ENCODE results near the gene EME1.
A peak's percentile ranks its signal among the peaks of the same experiment; 100 is the strongest.
"Not testable (repeated sequence)": the region's sequence is repeated elsewhere in the genome, so short reads cannot be mapped to it uniquely, and the experiment has no call there.

The EME1 gene

DNA sequence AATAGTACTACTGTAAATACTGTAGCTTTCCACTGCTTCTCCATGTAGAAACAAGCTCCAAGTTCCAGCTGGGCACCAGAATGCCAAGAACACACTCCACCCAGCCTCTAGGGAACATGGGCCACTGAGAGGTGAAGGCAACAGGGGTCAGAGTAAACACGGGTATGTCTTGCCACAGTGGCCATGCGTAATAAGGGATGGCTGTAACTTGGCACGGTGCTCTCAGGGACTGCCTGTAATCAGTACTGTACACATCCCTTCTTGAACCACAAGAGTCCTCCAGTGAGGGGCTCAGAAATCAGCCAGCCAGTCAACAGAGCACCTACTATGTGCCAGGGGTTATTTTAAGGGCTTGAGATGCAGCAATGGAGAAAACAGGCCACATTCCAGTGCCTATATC, 13.5 kb downstream of the EME1 start:
- FAIRE-seq (peak; percentile 26), DNase-seq (ENCODE audit: insufficient read length, low spot score) (no peak)

- peak; percentile 42 for FAIRE-seq
- DNase-seq (ENCODE audit: insufficient read length, low spot score) = no peak
These were observed 15.7 kb downstream of the EME1 start for GRCh38 chr17:50388728-50389127.

DNA sequence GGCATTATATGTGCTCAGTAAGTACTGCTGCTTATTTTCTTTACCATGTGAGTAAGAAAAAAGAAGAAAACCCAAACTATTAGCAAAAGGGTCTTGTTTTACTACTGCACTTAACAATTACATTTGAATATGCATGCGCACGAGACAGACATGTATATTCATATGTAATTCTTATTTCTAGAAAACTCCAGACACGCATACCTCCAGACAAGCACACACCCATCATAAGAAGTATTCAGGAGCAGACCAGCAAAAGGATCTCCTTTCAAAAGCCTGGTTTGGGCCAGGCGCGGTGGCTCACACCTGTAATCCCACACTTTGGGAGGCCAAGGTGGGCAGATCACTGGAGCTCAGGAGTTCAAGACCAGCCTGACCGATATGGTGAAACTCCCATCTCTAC, 16.5 kb downstream of the EME1 start:
- no peak for FAIRE-seq
- no peak for DNase-seq (ENCODE audit: insufficient read length, low spot score)

- FAIRE-seq = no peak
- no peak for DNase-seq (ENCODE audit: insufficient read length, low spot score)
These were observed 19.6 kb downstream of the EME1 start for GRCh38 chr17:50392621-50393020.

- DNase-seq (ENCODE audit: insufficient read length, low spot score) (no peak), FAIRE-seq (no peak)
These were observed 20.7 kb downstream of the EME1 start for GRCh38 chr17:50393700-50394099.

DNA sequence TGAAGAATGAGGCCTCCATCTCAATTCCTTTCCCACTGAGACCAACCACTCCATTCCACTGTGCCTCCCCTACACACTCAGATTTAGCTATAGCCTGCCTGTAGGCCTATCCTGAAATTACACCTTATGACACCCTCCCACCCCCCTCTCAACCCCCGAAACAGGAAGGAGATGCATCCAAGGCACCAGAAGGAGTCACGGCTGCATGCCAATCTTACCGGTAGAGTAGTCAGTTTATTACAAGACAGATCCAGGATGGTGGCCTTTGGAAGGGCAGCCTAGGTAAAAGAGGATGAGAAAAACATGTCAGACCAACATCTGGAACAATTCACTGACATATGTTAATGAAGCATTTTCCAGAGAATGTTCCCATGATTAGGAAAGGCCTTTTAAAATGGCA, 21.7 kb downstream of the EME1 start:
- no peak for FAIRE-seq
- no peak for DNase-seq (ENCODE audit: insufficient read length, low spot score)

GRCh38 chr17:50396261-50397110, 23.5 kb downstream of the EME1 start:
- no peak for FAIRE-seq
- peak; percentile 32 for DNase-seq (ENCODE audit: insufficient read length, low spot score)

GRCh38 chr17:50397111-50397918, 24.3 kb downstream of the EME1 start, which contains the start of gene LRRC59:
LRRC59 (minus strand) TSS chr17:50397523; CDS start chr17:50397317, 206 bp downstream.
- FAIRE-seq (peak; percentile 100), DNase-seq (ENCODE audit: insufficient read length, low spot score) (peak; percentile 94)

- peak; percentile 34 for DNase-seq (ENCODE audit: insufficient read length, low spot score)
- FAIRE-seq = no peak
These were observed 24.9 kb downstream of the EME1 start for GRCh38 chr17:50397919-50398285.

- not testable (repeated sequence) for FAIRE-seq; DNase-seq (ENCODE audit: insufficient read length, low spot score)
These were observed 25.6 kb downstream of the EME1 start for GRCh38 chr17:50398672-50399071.

DNA sequence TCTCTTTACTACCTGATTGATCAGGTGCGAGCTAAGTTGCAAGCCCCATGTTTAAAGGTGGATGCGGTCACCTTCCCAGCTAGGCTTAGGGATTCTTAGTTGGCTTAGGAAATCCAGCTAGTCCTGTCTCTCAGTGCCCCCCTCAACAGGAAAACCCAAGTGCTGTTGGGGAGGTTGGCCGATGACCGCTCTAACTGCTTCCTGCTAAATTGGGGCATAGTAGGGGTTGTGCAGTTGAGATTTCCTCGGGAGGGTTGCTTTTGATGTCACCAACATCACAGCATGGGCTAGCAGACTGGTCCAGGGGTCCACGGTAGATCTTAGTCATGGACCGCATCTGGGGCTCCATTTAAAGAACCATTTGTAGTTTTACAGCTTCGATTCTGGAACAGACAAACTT, 26.6 kb downstream of the EME1 start:
- not testable (repeated sequence) for DNase-seq (ENCODE audit: insufficient read length, low spot score); FAIRE-seq

DNA sequence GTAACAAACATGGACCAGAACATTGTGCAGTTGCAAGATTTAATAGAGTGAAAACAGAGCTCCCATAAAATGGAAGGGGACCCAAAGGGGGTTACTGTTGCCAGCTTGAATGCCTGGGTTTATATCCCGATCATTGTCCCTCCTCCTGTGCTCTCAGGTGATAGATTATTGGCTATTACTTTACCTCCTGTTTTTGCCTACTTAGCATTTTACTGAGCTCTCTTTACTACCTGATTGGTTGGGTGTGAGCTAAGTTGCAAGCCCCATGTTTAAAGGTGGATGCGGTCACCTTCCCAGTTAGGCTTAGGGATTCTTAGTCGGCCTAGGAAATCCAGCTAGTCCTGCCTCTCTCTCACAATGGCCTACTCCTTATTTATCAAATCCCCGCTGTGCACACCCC, 32.3 kb downstream of the EME1 start:
- not testable (repeated sequence) for FAIRE-seq; DNase-seq (ENCODE audit: insufficient read length, low spot score)

DNA sequence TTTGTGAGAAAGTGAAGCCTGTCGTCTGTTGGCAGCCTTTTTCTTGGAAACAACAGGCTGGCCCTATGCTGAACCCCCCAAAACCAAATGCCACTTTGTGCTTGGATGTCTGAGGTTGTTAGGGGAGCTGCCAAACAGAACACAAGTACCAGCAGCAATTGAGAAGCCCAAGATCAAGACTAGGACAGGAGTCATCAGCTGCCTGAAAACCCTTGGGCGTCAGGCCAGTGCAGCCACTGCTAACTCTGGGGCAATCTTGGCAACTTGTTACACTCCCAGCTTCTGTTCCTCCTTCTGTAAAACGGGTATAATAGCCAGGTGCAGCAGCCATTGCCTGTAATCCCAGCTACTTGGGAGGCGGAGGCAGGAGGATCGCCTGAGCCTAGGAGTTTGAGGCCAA, 33.5 kb downstream of the EME1 start:
- FAIRE-seq (no peak), DNase-seq (ENCODE audit: insufficient read length, low spot score) (no peak)

GRCh38 chr17:50407921-50408320, 34.9 kb downstream of the EME1 start:
- DNase-seq (ENCODE audit: insufficient read length, low spot score) (no peak), FAIRE-seq (no peak)

DNA sequence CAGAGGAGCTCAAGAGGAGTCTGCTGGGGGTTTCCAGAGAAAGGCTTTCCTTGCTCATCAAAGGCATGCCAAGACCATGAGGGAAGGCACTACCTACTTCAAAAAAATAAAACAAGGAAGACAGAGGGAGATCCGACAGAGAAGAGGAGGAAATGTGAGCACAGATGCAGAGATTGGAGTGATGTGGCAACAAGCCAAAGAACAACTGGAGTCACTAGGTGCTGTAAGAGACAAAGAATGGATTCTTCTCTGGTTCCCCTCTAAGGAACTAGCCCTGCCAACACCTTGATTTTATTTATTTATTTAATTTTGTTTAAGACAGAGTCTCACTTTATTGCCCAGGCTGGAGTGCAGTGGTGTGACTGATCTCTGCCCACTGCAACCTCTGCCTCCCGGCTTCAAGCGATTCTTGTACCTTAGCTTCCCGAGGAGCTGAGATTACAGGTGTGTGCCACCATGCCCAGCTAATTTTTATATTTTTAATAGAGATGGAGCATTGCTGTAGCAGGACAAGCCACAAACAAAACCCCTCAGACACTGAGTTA, 39.2 kb downstream of the EME1 start:
- no peak for DNase-seq (ENCODE audit: insufficient read length, low spot score)
- FAIRE-seq = no peak

DNA sequence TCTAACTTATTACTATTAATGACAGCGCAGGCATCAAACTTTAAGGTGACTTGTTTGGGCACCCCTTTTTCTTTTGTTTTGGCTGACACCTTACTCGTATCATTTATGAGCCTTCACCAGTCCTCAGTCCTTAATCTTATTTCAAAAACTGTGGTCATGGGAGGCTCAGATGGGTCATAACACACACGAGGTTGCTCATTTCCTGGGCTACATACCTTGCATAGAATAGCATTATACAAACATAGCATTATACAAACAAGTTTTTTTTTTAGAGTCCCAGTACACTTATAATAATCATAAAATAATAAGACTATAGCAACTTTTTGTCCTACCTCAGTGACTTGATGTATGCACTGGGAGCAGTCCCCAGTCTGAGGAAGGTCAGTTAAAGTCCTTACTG, 41.8 kb downstream of the EME1 start:
- DNase-seq (ENCODE audit: insufficient read length, low spot score) (no peak), FAIRE-seq (no peak)

DNA sequence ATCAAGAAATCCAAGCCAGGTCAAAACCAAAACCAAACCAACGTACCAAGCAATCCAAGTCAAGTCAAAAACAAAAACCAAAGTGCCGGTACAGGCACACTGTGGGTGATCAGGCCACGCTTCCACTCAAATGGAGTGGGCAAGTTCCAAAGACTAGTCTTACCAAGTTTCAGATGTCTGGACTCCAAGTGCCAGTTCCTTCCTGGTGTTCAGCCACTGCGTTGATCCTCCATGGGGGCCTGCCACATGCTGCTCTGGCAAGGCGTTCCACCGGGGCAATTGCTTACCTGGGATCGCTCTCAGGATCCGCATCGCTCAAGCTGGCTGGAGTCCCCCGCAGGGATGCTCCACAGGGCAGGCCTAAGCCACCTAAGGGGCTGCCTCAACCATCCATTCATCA, 46.5 kb downstream of the EME1 start:
- not testable (repeated sequence) for DNase-seq (ENCODE audit: insufficient read length, low spot score); FAIRE-seq

- FAIRE-seq = no peak
- no peak for DNase-seq (ENCODE audit: insufficient read length, low spot score)
These were observed 47.5 kb downstream of the EME1 start for GRCh38 chr17:50420419-50421112.

DNA sequence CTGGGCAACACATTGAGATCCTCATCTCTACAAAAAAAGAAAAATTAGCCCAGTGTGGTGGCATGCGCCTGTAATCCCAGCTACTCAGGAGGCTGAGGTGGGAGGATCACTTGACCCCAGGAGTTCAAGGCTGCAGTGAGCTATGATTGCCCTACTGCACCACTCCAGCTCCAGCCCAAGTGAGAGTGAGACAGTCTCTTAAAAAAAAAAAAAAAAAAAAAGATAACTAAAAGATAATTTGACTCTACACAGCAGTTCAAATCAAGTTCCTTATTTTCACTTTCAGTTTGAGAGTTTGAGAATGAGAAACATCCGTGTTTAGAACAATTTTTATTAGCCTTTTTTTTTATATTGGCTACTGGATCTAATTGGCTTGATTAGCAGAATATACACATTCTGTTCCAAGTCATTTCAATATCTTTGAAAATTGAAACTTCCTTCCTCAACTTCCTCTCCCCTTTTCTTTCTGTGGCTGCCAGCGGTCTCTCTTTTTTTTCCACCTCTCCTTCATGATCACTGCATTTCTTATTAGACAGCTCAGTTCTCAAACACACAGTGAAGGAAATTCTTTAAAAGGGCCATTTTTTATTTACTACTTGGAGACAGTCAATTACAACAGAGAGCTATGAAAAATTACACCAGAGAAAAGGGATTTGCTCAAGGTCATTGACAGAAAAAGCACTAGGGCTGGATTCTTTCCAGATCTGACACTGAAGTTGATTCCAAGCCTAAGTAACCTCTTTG, 48.5 kb downstream of the EME1 start:
- no peak for DNase-seq (ENCODE audit: insufficient read length, low spot score)
- FAIRE-seq = no peak

DNA sequence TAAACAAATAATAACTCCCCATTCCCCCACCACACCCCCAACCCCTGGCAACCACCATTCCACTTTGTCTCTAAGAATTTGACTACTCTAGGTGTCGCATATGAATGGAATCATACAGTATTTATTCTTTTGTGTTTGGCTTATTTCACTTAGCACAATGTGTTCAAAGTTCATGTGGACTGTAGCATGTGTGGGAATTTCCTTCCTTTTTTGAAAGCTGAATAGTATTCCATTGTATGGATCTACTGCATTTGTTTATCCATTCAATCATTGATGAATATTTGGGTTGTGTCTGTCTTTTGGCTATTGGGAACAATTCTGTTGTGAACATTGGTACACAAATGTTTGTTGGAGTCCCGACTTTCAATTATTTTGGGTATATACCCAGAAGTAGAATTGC, 49.7 kb downstream of the EME1 start:
- DNase-seq (ENCODE audit: insufficient read length, low spot score) = no peak
- no peak for FAIRE-seq
